ENCODE measurements around the gene ZNF654. TPM values are rescaled to one million over a fixed set of nuclear protein-coding genes. Genes with fewer than 3 reads are reported as not detected.

Gene ZNF654
- total and polyA plus RNA-seq, 10 of the 15 experiments (the other 5 are each of a cell fraction or from before 2014, with no cell fraction given): 2.7 to 14.2 (median 10.0) TPM

GRCh38 chr3:88058581-88059379 lies at the start of gene ZNF654, which contains the start of gene CGGBP1 (continued):
- no peak for TF ChIP-seq SMAD5 (IDR thresholded peaks at IDR 0.05; ENCODE audit: low read depth)
- TF ChIP-seq MYC (IDR thresholded peaks at IDR 0.05; ENCODE audit: insufficient read depth, insufficient read length, insufficient replicate concordance, low read length, severe bottlenecking): no peak
- TF ChIP-seq NFYA (IDR thresholded peaks at IDR 0.05; ENCODE audit: borderline replicate concordance, low read depth, low read length): peak; percentile 28
- peak in 1 of 2 experiments; percentile 59; a peak in 1 of 4 replicates for TF ChIP-seq BHLHE40 (IDR thresholded peaks at IDR 0.05; ENCODE audit: borderline replicate concordance in 1 of 2, low read depth in 2 of 2, low read length in 1 of 2)
- TF ChIP-seq RB1 (IDR thresholded peaks at IDR 0.05; ENCODE audit: borderline replicate concordance): peak; percentile 64; the same call in 1 of the 2 replicates
- no peak for TF ChIP-seq TARDBP (IDR thresholded peaks at IDR 0.05; ENCODE audit: borderline replicate concordance)
- TF ChIP-seq NFYB (IDR thresholded peaks at IDR 0.05; ENCODE audit: insufficient read depth, low read depth, low read length): peak; percentile 95
- TF ChIP-seq PRDM15 (CRISPR knock-in tag; IDR thresholded peaks at IDR 0.05): no peak
- peak; percentile 18; the same call in 1 of the 2 replicates for TF ChIP-seq SPI1 (IDR thresholded peaks at IDR 0.05; ENCODE audit: borderline replicate concordance, insufficient read depth, low read depth, low read length)
- TF ChIP-seq ZNF217 (IDR thresholded peaks at IDR 0.05): peak; percentile 38; the same call in 1 of the 2 replicates
- TF ChIP-seq SMC3 (IDR thresholded peaks at IDR 0.05; ENCODE audit: borderline replicate concordance, low read length): no peak
- TF ChIP-seq REST (IDR thresholded peaks at IDR 0.05; ENCODE audit: low read depth, low read length): no peak
- TF ChIP-seq NBN (IDR thresholded peaks at IDR 0.05): peak; percentile 33
- TF ChIP-seq CHD1 (IDR thresholded peaks at IDR 0.05; ENCODE audit: low read depth, low read length): no peak
- TF ChIP-seq IKZF1 (conservative IDR thresholded peaks at IDR 0.05): peak; percentile 92
- TF ChIP-seq HDGF (IDR thresholded peaks at IDR 0.05): peak; percentile 90
- TF ChIP-seq POLR2AphosphoS2 (IDR thresholded peaks at IDR 0.05; ENCODE audit: low read depth, low read length): peak; percentile 79; the same call in 1 of the 2 replicates
- no peak for TF ChIP-seq ZNF592 (IDR thresholded peaks at IDR 0.05)
